ENCODE results near the gene S100A3.

The S100A3 gene

GRCh38 chr1:153548722-153549688 lies at the start of gene S100A3:
S100A3 (minus strand) TSS chr1:153549258; CDS start chr1:153548485, 773 bp downstream.
- no peaks in the 10 kb centered on the region for H4K20me1 ChIP-seq (ENCODE audit: insufficient read depth)
- no peak within 1 kb of the TSS for H3K4me2 ChIP-seq
- no peak within 1 kb of the TSS for H3K4me3 ChIP-seq (IDR thresholded peaks at IDR 0.05; ENCODE audit: insufficient read depth, low read depth, low read length)
- peaks cover 25% of the 10 kb centered on the region for H3K4me1 ChIP-seq (ENCODE audit: low read depth, poor library complexity, severe bottlenecking)
- H3K27me3 ChIP-seq (ENCODE audit: insufficient read depth, low read depth): no peaks in the 10 kb centered on the region
- no peaks in the 10 kb centered on the region for H3K79me2 ChIP-seq (ENCODE audit: insufficient read depth, low read depth)
- no peaks in the 10 kb centered on the region for H3K36me3 ChIP-seq (ENCODE audit: insufficient read depth)
- H3K27ac ChIP-seq: no peak within 1 kb of the TSS
- TF ChIP-seq CTCF (conservative IDR thresholded peaks at IDR 0.05; ENCODE audit: low read depth, low read length): no peak
- no peak within 1 kb of the TSS for H2AFZ ChIP-seq (ENCODE audit: low read depth)
- no peak within 1 kb of the TSS for H3K9ac ChIP-seq

- Histone ChIP-seq H3K9ac (no peak overlapping the region), H4K20me1 (ENCODE audit: insufficient read depth) (no peaks in the 10 kb centered on the region), H2AFZ (ENCODE audit: low read depth) (no peak overlapping the region), H3K27me3 (ENCODE audit: insufficient read depth, low read depth) (no peaks in the 10 kb centered on the region), H3K4me2 (no peak overlapping the region), H3K79me2 (ENCODE audit: insufficient read depth, low read depth) (no peaks in the 10 kb centered on the region), H3K4me1 (ENCODE audit: low read depth, poor library complexity, severe bottlenecking) (no peaks in the 10 kb centered on the region), H3K4me3 (IDR thresholded peaks at IDR 0.05; ENCODE audit: insufficient read depth, low read depth, low read length) (no peak overlapping the region), H3K27ac (no peak overlapping the region), H3K36me3 (ENCODE audit: insufficient read depth) (no peaks in the 10 kb centered on the region)
- no peak for TF ChIP-seq CTCF (conservative IDR thresholded peaks at IDR 0.05; ENCODE audit: low read depth, low read length)
Measured at GRCh38 chr1:153598309-153599172, 49.5 kb upstream of the S100A3 start.

GRCh38 chr1:153597206-153597605 lies 48.1 kb upstream of the S100A3 start:
- Histone ChIP-seq H3K27ac (no peak overlapping the region), H3K4me3 (IDR thresholded peaks at IDR 0.05; ENCODE audit: insufficient read depth, low read depth, low read length) (no peak overlapping the region), H3K9ac (no peak overlapping the region), H3K79me2 (ENCODE audit: insufficient read depth, low read depth) (no peaks in the 10 kb centered on the region), H2AFZ (ENCODE audit: low read depth) (no peak overlapping the region), H3K36me3 (ENCODE audit: insufficient read depth) (no peaks in the 10 kb centered on the region), H3K4me2 (no peak overlapping the region), H3K27me3 (ENCODE audit: insufficient read depth, low read depth) (no peaks in the 10 kb centered on the region), H3K4me1 (ENCODE audit: low read depth, poor library complexity, severe bottlenecking) (no peaks in the 10 kb centered on the region), H4K20me1 (ENCODE audit: insufficient read depth) (no peaks in the 10 kb centered on the region)
- TF ChIP-seq CTCF (conservative IDR thresholded peaks at IDR 0.05; ENCODE audit: low read depth, low read length): no peak

GRCh38 chr1:153592748-153593147 lies 43.7 kb upstream of the S100A3 start:
- H2AFZ ChIP-seq (ENCODE audit: low read depth): no peak overlapping the region; the same call in 1 of the 2 replicates
- H3K79me2 ChIP-seq (ENCODE audit: insufficient read depth, low read depth): no peaks in the 10 kb centered on the region
- H3K9ac ChIP-seq: no peak overlapping the region
- H3K4me2 ChIP-seq: no peak overlapping the region
- H3K36me3 ChIP-seq (ENCODE audit: insufficient read depth): no peaks in the 10 kb centered on the region
- no peak for TF ChIP-seq CTCF (conservative IDR thresholded peaks at IDR 0.05; ENCODE audit: low read depth, low read length)
- H3K27ac ChIP-seq: no peak overlapping the region
- H3K4me1 ChIP-seq (ENCODE audit: low read depth, poor library complexity, severe bottlenecking): no peaks in the 10 kb centered on the region
- H3K4me3 ChIP-seq (IDR thresholded peaks at IDR 0.05; ENCODE audit: insufficient read depth, low read depth, low read length): no peak overlapping the region
- no peaks in the 10 kb centered on the region for H4K20me1 ChIP-seq (ENCODE audit: insufficient read depth)
- H3K27me3 ChIP-seq (ENCODE audit: insufficient read depth, low read depth): no peaks in the 10 kb centered on the region

All from KMS-11 (cell line).